T-helper 2 cell treated with Interferon-gamma antibody and Interleukin-4, amounts not matched to agents 100 ng/mL and 5 ng/mL, for 36 hours (primary cell): ENCODE results near the gene PDE6C. TPM values are rescaled to one million over a fixed set of nuclear protein-coding genes. Genes with fewer than 3 reads are reported as not detected.
"Not testable (repeated sequence)": the region's sequence is repeated elsewhere in the genome, so short reads cannot be mapped to it uniquely, and the experiment has no call there.

Experiments
- intact Hi-C: fragments of 100-400 bp; cut with micrococcal nuclease; formaldehyde crosslinking; loops from one replicate; pipeline ENCODE4 v1.15.1; 2023
- total RNA-seq: library from RNA; stranded (reverse); gene quantifications from 2 replicates; pipeline ENCODE4 v1.2.3, GENCODE V29; 2022

Gene PDE6C
- total RNA-seq, 1 donor from 2014 or later = not detected

- intact Hi-C loops = no loop called here
Observed at GRCh38 chr10:93629647-93630305, 17.4 kb downstream of the PDE6C start.

- intact Hi-C loops = no loop called here
Observed at GRCh38 chr10:93630625-93631557, 18.6 kb downstream of the PDE6C start.

GRCh38 chr10:93639791-93640190, 27.5 kb downstream of the PDE6C start:
- intact Hi-C loops = no loop called here

- intact Hi-C loops = no loop called here
Observed at GRCh38 chr10:93652857-93653256, 40.5 kb downstream of the PDE6C start.

- intact Hi-C loops = no loop called here
Observed at GRCh38 chr10:93654201-93654600, 41.9 kb downstream of the PDE6C start.

- intact Hi-C loops = no loop called here
Observed at GRCh38 chr10:93656155-93656554, 43.8 kb downstream of the PDE6C start.

- intact Hi-C loops = no loop called here
Observed at GRCh38 chr10:93657757-93658156, 45.4 kb downstream of the PDE6C start.

- intact Hi-C loops = no loop called here
Observed at GRCh38 chr10:93666030-93666429, 53.7 kb downstream of the PDE6C start.

- intact Hi-C loops = no loop called here
Observed at GRCh38 chr10:93667795-93668194, 55.5 kb downstream of the PDE6C start.

- intact Hi-C loops = no loop called here
Observed at GRCh38 chr10:93670372-93670771, 58.0 kb downstream of the PDE6C start.

- intact Hi-C loops = no loop called here
Observed at GRCh38 chr10:93671042-93671441, 58.7 kb downstream of the PDE6C start.

GRCh38 chr10:93672022-93672678, 59.8 kb downstream of the PDE6C start:
- intact Hi-C loops = no loop called here

- intact Hi-C loops = no loop called here
Observed at GRCh38 chr10:93672890-93673289, 60.6 kb downstream of the PDE6C start.

- intact Hi-C loops = no loop called here
Observed at GRCh38 chr10:93673791-93674190, 61.5 kb downstream of the PDE6C start.

- intact Hi-C loops = no loop called here
Observed at GRCh38 chr10:93678386-93678785, 66.0 kb downstream of the PDE6C start.

GRCh38 chr10:93678805-93679587, 66.7 kb downstream of the PDE6C start:
- intact Hi-C loops = no loop called here

- intact Hi-C loops = loop anchor here (1.0 kb wide), 1 partner anchor 126 kb away; no protein-coding TSS in a partner anchor
Observed at GRCh38 chr10:93680412-93681047, 68.2 kb downstream of the PDE6C start.

GRCh38 chr10:93687737-93688136, 75.4 kb downstream of the PDE6C start:
- intact Hi-C loops = no loop called here

GRCh38 chr10:93695740-93696139, 83.4 kb downstream of the PDE6C start:
- intact Hi-C loops = no loop called here

- intact Hi-C loops = not testable (repeated sequence)
Observed at GRCh38 chr10:93696582-93696981, 84.2 kb downstream of the PDE6C start.

GRCh38 chr10:93697207-93697606, 84.9 kb downstream of the PDE6C start:
- intact Hi-C loops = no loop called here
